Lower leg skin (tissue), 4 donors: ENCODE measurements around the gene CBLN3. TPM values are rescaled to one million over a fixed set of nuclear protein-coding genes. Genes with fewer than 3 reads are reported as not detected.

Source experiments
- DNase-seq, 2 donors: peaks; one replicate each; pipeline ENCODE4 v3.0.0-alpha.2; 2019; ENCODE audit warnings: low spot score in 2 of 2
- H3K4me3 ChIP-seq: fragments of 200-600 bp; sonication (generic); 2 replicates; pipeline ENCODE4 v1.5.1; 2017; ENCODE audit warnings: mild to moderate bottlenecking, low read depth; ENCODE audit not compliant: poor library complexity, severe bottlenecking
- CTCF ChIP-seq, 3 donors: fragments of 450-650 bp; IDR thresholded peaks; one replicate each; pipeline ENCODE4 v1.5.1; 2016; ENCODE audit warnings: antibody characterized with exemption in 3 of 3, mild to moderate bottlenecking in 3 of 3, moderate library complexity in 2 of 3
- POLR2A ChIP-seq, 2 donors: fragments of 450-650 bp; IDR thresholded peaks; one replicate each; pipeline ENCODE4 v1.6.1; 2016 to 2017; ENCODE audit warnings: antibody characterized with exemption in 2 of 2, mild to moderate bottlenecking in 1 of 2, moderate library complexity in 1 of 2
- WGBS, 2 donors: methylation state at CpG; one replicate each; pipeline ENCODE4 v1.1.5; 2018; 5-methylcytosine and 5-hydroxymethylcytosine counted together
- intact Hi-C: fragments of 100-400 bp; cut with DNase I; formaldehyde crosslinking; loops from one replicate; pipeline ENCODE4 v1.15.0; 2023; ENCODE audit warnings: low total_unique reads
- total RNA-seq, 4 donors: library from RNA; depleted of rRNA; stranded (reverse); fragments of >200 nt; gene quantifications; one replicate each; pipeline ENCODE4 v1.1.0, GENCODE V29; 2016

CBLN3 gene
- total RNA-seq, 4 donors from 2014 or later, result 0.76 to 1.4 (median 1.1) TPM

DNA sequence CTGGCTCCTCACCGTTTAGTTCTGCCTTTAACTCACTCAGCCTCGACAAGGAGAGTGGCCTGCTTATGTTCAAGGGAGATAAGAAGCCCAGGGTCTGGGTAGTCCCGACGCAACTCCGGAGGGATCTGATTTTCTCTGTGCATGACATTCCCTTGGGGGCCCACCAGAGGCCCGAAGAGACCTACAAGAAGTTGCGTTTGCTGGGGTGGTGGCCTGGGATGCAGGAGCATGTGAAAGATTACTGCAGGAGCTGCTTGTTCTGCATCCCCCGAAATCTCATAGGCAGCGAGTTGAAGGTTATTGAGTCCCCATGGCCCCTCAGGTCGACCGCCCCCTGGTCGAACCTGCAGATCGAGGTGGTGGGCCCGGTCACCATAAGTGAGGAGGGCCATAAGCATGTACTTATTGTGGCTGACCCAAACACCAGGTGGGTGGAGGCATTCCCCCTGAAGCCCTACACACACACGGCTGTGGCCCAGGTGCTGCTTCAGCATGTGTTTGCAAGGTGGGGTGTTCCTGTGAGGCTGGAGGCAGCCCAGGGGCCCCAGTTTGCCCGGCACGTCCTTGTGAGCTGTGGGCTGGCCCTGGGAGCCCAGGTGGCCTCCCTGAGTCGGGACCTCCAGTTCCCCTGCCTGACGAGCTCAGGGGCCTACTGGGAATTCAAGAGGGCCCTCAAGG, 13.1 kb downstream of the CBLN3 start:
- H3K4me3 ChIP-seq, result no peak overlapping the region
- TF ChIP-seq CTCF (IDR thresholded peaks at IDR 0.05), result no peak
- TF ChIP-seq POLR2A (IDR thresholded peaks at IDR 0.05), result no peak
- DNase-seq, result peak in 1 of 2 donors; percentile 82
- intact Hi-C loops, result no loop called here
- 71 to 81% methylated on average over 18 to 19 of the region's 19 CpGs for WGBS, 2 donors

- TF ChIP-seq CTCF (IDR thresholded peaks at IDR 0.05) (no peak), POLR2A (IDR thresholded peaks at IDR 0.05) (no peak)
- H3K4me3 ChIP-seq, result no peak overlapping the region
- 86 to 90% methylated on average over 24 to 25 of the region's 25 CpGs for WGBS, 2 donors
- intact Hi-C loops, result no loop called here
- peak in 1 of 2 donors; percentile 81 for DNase-seq
These were observed 13.8 kb downstream of the CBLN3 start for GRCh38 chr14:24415421-24416253.

DNA sequence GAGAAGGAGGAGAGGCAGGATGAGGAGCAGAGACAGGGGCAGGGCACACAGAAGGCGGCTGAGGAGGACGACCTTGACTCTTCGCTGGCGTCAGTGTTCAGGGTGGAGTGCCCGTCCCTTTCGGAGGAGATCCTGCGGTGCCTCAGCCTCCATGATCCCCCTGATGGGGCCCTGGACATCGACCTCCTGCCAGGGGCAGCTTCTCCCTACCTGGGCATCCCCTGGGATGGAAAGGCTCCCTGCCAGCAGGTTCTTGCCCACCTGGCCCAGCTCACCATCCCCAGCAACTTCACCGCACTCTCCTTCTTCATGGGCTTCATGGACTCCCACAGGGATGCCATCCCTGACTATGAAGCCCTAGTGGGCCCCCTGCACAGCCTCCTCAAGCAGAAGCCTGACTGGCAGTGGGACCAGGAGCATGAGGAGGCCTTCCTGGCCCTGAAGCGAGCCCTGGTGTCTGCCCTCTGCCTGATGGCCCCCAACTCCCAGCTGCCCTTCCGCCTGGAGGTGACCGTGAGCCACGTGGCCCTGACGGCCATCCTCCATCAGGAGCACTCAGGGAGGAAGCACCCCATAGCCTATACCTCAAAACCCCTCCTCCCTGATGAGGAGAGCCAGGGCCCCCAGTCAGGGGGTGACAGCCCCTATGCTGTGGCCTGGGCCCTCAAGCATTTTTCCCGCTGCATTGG, 14.6 kb downstream of the CBLN3 start:
- intact Hi-C loops, result no loop called here
- TF ChIP-seq CTCF (IDR thresholded peaks at IDR 0.05) (no peak), POLR2A (IDR thresholded peaks at IDR 0.05) (no peak)
- WGBS, 2 donors, result 85 to 86% methylated on average over 9 to 15 of the region's 15 CpGs
- DNase-seq, result peak in 1 of 2 donors; percentile 83
- no peak overlapping the region for H3K4me3 ChIP-seq

GRCh38 chr14:24414077-24414476, 15.4 kb downstream of the CBLN3 start:
- 100% methylated on average over 1 of the region's 1 CpG for WGBS, 2 donors
- TF ChIP-seq CTCF (IDR thresholded peaks at IDR 0.05) (no peak), POLR2A (IDR thresholded peaks at IDR 0.05) (no peak)
- no peak overlapping the region for H3K4me3 ChIP-seq
- DNase-seq, result peak in 1 of 2 donors; percentile 14
- intact Hi-C loops, result no loop called here

GRCh38 chr14:24411443-24412389, 17.8 kb downstream of the CBLN3 start:
- 62 to 75% methylated on average over 16 of the region's 16 CpGs for WGBS, 2 donors
- intact Hi-C loops, result no loop called here
- DNase-seq, result peak in 1 of 2 donors; percentile 84
- H3K4me3 ChIP-seq, result no peak overlapping the region
- no peak for TF ChIP-seq POLR2A (IDR thresholded peaks at IDR 0.05)
- TF ChIP-seq CTCF (IDR thresholded peaks at IDR 0.05), result no peak
